ENCODE results near the gene ZNF827. TPM values are rescaled to one million over a fixed set of nuclear protein-coding genes. Genes with fewer than 3 reads are reported as not detected.

Gene ZNF827
- polyA plus RNA-seq, 1 experiment: 15.1 TPM

- CTCF ChIA-PET: interaction anchor here (0.9 kb wide), 1 partner anchor 15 kb away, joined by 3 read pairs; no protein-coding TSS in a partner anchor
- no peak overlapping the region for H3K4me3 ChIP-seq (ENCODE audit: low read depth, low read length)
These were observed 36.1 kb downstream of the ZNF827 start for GRCh38 chr4:145902522-145902921.

GRCh38 chr4:145899886-145900460 is 38.6 kb downstream of the ZNF827 start:
- peaks cover 4% of the 10 kb centered on the region for H3K36me3 ChIP-seq (ENCODE audit: control insufficient read depth, insufficient read depth, low read length)
- CTCF ChIA-PET: interaction anchor here (0.6 to 1.5 kb wide), 4 partner anchors 12 to 73 kb away, joined by 3 to 5 read pairs (median 3); no protein-coding TSS in a partner anchor
- POLR2A ChIA-PET: no interaction called here
- H3K4me3 ChIP-seq (ENCODE audit: low read depth, low read length): no peak overlapping the region
- no peak for DNase-seq (ENCODE audit: low read depth)
- no peak for TF ChIP-seq CTCF (IDR thresholded peaks at IDR 0.05; ENCODE audit: insufficient read depth, low read depth, low read length)
- no peaks in the 10 kb centered on the region for H3K27me3 ChIP-seq (ENCODE audit: control insufficient read depth, insufficient read depth, low read length)

More at GRCh38 chr4:145902522-145902921, 36.1 kb downstream of the ZNF827 start:
- no peak for DNase-seq (ENCODE audit: low read depth)
- no peaks in the 10 kb centered on the region for H3K27me3 ChIP-seq (ENCODE audit: control insufficient read depth, insufficient read depth, low read length)
- no peak for TF ChIP-seq CTCF (IDR thresholded peaks at IDR 0.05; ENCODE audit: insufficient read depth, low read depth, low read length)
- POLR2A ChIA-PET: no interaction called here
- H3K36me3 ChIP-seq (ENCODE audit: control insufficient read depth, insufficient read depth, low read length): peaks cover 4% of the 10 kb centered on the region

- TF ChIP-seq CTCF (IDR thresholded peaks at IDR 0.05; ENCODE audit: insufficient read depth, low read depth, low read length): no peak
These were observed 39.6 kb downstream of the ZNF827 start for GRCh38 chr4:145898926-145899531.

GRCh38 chr4:145898466-145898865 is 40.2 kb downstream of the ZNF827 start:
- ChIA-PET CTCF (no interaction called here), POLR2A (no interaction called here)
- no peak for TF ChIP-seq CTCF (IDR thresholded peaks at IDR 0.05; ENCODE audit: insufficient read depth, low read depth, low read length)
- Histone ChIP-seq H3K4me3 (ENCODE audit: low read depth, low read length) (no peak overlapping the region), H3K27me3 (ENCODE audit: control insufficient read depth, insufficient read depth, low read length) (no peaks in the 10 kb centered on the region), H3K36me3 (ENCODE audit: control insufficient read depth, insufficient read depth, low read length) (peaks cover 4% of the 10 kb centered on the region)
- DNase-seq (ENCODE audit: low read depth): no peak

More at GRCh38 chr4:145898926-145899531, 39.6 kb downstream of the ZNF827 start:
- POLR2A ChIA-PET: no interaction called here
- Histone ChIP-seq H3K36me3 (ENCODE audit: control insufficient read depth, insufficient read depth, low read length) (peaks cover 4% of the 10 kb centered on the region), H3K4me3 (ENCODE audit: low read depth, low read length) (no peak overlapping the region), H3K27me3 (ENCODE audit: control insufficient read depth, insufficient read depth, low read length) (no peaks in the 10 kb centered on the region)
- CTCF ChIA-PET: interaction anchor here (0.9 kb wide), 1 partner anchor 29 kb away, joined by 3 read pairs; no protein-coding TSS in a partner anchor
- DNase-seq (ENCODE audit: low read depth): no peak

GRCh38 chr4:145895056-145895455 is 43.6 kb downstream of the ZNF827 start:
- TF ChIP-seq CTCF (IDR thresholded peaks at IDR 0.05; ENCODE audit: insufficient read depth, low read depth, low read length): no peak
- POLR2A ChIA-PET: no interaction called here
- no peak for DNase-seq (ENCODE audit: low read depth)

More at GRCh38 chr4:145895056-145895455, 43.6 kb downstream of the ZNF827 start:
- Histone ChIP-seq H3K4me3 (ENCODE audit: low read depth, low read length) (no peak overlapping the region), H3K27me3 (ENCODE audit: control insufficient read depth, insufficient read depth, low read length) (no peaks in the 10 kb centered on the region), H3K36me3 (ENCODE audit: control insufficient read depth, insufficient read depth, low read length) (no peaks in the 10 kb centered on the region)
- CTCF ChIA-PET: interaction anchor here (2.1 to 2.3 kb wide), 2 partner anchors 8 to 11 kb away, joined by 7 to 9 read pairs; no protein-coding TSS in a partner anchor
